SW480 (cell line): Measurements from ENCODE around the gene CTNNA2.

ENCODE experiments used
- DNase-seq: peaks from one replicate; pipeline ENCODE4 v3.0.0-alpha.2; 2016; ENCODE audit warnings: low spot score

The CTNNA2 gene

DNA sequence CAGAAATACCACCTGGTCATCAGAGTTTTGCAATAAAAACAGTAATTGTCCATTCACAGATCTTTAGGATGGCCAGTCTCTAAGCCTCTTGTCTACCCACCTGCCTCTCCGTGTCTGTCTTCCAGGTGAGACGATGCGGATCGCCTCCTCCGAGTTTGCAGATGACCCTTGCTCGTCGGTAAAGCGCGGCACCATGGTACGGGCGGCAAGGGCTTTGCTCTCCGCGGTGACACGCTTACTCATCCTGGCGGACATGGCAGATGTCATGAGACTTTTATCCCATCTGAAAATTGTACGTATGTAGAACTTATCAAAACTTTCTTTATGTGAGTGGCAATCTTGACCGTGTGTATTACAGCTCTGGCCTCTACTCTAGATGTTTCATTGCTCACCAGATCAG is 345.0 kb downstream of the CTNNA2 start:
- no peak for DNase-seq

GRCh38 chr2:79860228-79861058 is 347.6 kb downstream of the CTNNA2 start:
- DNase-seq = peak; percentile 45

- no peak for DNase-seq
These were observed 348.2 kb downstream of the CTNNA2 start for GRCh38 chr2:79861059-79861374.

DNA sequence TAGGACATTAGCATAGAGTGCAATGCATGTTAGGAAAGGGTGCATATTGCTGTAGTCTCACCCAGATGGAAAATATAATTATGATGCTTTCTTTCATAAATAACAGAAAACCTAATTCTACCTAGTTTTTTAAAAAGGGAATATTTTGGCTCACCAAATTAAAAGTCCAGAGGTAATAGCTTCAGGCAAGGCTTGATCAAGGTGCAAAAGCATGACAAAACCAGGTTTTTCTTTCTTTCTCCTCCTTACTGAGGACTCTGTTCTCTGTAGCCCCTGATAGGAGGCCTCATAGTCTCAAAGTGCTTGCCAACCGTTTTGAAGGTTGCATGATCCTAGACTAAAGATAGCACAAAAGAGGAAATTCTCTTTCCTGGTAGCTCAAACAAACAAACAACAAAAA is 349.9 kb downstream of the CTNNA2 start:
- no peak for DNase-seq

DNA sequence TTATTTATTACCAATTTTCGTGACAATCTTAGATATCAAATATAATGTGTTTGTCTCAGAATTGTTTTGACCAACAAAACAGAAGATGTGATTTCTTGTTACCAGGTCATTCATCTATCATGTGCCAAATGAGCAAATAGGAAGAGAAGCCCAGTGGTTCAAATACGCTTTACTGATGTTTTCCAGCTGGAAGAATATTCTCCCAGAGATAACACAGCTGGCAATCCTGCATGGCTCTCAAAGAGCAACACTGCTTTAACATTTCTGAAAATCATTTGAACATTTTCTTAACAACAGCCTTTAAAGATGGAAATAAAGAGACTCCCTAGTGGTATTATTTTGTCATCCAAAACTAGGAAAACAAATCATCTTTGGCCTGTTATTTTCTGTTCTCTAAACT is 359.8 kb downstream of the CTNNA2 start:
- DNase-seq = no peak

DNA sequence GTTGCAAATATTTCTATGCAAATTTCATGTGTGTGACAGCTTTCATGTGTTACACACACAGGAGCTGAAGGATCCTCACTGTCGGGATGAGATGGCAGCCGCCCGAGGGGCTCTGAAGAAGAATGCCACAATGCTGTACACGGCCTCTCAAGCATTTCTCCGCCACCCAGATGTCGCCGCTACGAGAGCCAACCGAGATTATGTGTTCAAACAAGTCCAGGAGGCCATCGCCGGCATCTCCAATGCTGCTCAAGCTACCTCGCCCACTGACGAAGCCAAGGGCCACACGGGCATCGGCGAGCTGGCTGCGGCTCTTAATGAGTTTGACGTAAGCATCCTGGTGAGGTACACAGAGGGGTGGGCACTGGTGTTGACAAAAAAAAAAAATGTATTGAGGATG is 361.2 kb downstream of the CTNNA2 start:
- no peak for DNase-seq

DNA sequence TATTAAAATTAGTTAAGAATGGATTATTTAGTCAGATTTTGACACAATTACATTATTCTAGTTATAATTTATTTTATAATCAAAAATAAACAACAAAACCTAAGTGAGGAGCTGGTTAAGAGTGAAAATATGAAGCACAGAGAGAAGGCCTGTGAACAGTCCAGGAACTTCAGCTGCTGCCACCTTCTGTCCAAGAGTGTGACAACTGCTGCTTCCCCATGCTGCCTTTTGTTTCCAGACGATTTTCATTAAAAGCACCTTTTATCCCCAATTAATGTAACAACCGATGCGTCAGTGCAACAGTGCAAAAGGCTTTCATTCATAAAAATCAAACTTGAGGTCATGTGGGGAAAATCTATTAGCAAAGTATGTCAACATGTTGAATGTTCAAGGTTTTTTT is 363.6 kb downstream of the CTNNA2 start:
- DNase-seq = peak; percentile 39

GRCh38 chr2:79882548-79882947 is 369.7 kb downstream of the CTNNA2 start:
- DNase-seq = no peak

DNA sequence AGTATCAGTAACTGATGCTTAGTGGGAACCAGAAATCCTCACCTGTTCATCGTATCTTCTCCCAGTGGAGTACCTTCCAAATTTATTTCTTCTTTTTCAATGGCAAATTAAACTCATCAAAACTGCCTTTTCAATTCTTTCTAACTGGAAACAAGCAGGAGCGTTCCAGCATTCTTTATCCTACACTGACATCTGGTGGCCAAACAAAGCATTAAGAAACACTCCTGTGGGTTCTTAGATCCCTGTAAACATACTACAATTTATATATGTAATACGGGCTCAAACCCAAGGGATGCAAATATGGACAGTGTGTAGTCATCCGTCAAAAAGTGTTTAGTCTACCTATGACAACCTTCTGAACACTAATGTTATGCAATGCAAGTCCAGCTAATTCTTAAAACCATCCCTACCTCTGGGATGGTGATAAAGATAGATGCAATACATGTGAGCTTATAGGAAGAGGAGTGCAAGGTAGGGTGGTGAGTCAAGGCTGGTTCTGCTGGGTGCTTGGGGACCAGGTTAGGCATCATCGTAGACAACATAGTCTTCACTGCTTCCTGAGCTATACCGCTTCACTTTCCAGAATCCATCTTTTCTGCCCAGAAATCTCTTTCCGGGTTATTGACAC is 375.0 kb downstream of the CTNNA2 start:
- DNase-seq = peak; percentile 66

DNA sequence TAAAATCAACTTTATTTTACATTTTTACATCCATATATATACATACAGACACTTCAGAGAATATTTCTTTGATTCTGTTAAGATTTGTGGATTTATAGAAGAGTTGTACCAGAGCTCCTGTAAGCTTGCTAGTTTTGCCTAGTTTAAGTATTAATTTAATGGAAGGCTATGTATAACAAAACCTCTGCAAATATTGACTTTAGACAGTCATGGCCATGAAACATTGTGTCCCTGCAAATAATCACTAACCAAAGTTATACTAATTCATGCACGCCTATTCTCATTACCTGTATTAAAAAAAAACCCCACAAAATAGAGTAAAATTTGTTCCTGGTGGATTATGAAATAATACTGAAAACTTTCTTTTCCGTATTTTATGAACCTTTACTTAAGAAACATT is 379.3 kb downstream of the CTNNA2 start:
- DNase-seq = no peak

GRCh38 chr2:79899196-79899595 is 386.3 kb downstream of the CTNNA2 start:
- no peak for DNase-seq

GRCh38 chr2:79901161-79901560 is 388.3 kb downstream of the CTNNA2 start:
- DNase-seq = no peak

DNA sequence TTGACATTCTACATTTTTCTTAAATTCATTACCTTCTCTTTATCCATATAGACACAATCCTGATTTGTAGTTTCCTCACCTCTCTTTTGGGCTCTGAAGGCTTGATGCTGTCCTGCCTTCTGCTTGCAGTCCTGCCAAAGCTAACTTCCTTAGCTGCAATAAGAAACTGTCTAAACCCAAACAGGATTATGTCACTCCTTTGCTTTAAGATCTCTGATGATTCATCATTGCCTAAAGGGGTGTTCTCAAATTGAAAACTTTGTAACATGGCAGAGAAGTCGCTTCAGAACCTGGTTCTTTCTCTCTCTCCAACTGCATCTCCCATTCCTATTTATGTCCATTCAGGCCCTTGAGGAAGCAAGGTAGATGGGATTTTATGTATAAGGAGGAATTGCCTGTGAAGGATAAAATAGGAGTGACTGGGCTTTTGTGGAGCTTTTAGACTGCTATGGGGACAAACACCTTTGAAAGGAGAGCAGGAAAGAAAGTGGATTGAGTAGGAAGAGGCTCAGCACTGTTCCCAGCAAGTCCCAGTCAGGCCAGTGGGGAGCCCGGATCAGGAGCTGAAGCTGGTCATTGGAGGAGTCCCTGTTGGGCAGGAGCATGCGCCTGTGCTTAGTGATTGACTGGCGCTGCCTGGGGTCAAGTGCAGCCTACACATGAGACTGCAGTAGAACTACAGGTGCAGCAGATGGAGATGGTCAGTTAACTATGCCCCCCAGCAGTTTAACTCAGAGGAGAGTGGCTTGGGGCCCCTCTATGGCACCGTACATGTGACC is 390.6 kb downstream of the CTNNA2 start:
- no peak for DNase-seq

- no peak for DNase-seq
These were observed 393.5 kb downstream of the CTNNA2 start for GRCh38 chr2:79906139-79906890.

- no peak for DNase-seq
These were observed 396.7 kb downstream of the CTNNA2 start for GRCh38 chr2:79909521-79909920.

GRCh38 chr2:79910643-79911042 is 397.8 kb downstream of the CTNNA2 start:
- DNase-seq = no peak

GRCh38 chr2:79915455-79915854 is 402.6 kb downstream of the CTNNA2 start:
- DNase-seq = no peak

DNA sequence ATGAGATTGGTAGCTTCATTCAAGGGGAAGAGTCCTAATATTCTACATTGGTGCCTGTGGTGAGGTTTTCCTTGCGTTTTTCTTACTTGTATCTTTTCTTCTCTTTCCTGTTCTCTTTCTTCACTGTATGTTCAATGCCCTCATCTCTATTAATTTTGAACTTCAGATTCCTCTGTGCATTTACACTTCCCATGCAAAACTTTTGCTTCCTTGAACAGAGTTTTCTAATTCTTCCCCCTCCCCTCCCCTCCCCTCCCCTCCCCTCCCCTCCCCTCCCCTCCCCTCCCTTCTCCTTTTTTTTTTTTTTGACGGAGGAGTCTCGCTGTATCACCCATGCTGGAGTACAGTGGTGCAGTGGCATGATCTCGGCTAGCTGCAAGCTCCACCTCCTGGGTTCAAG is 403.4 kb downstream of the CTNNA2 start:
- no peak for DNase-seq

- no peak for DNase-seq
These were observed 407.7 kb downstream of the CTNNA2 start for GRCh38 chr2:79920512-79921076.

DNA sequence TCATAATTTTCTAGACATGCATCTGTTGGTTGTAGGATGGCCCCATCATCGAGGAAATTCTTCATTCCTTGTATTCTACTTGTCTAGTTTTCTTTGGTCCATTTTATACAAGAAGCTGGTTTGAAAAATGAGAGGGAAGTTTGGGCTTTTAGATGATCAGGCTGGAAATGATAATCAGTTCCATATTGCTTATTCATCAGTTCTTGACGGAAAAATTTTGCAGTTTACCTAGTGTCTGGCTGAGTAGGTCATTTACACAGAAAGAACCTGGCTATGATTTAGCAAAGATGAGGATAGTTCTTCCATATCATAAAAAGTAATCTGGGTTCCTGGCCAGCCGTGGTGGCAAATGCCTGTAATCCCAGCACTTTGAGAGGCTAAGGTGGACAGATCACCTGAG is 416.8 kb downstream of the CTNNA2 start:
- no peak for DNase-seq

DNA sequence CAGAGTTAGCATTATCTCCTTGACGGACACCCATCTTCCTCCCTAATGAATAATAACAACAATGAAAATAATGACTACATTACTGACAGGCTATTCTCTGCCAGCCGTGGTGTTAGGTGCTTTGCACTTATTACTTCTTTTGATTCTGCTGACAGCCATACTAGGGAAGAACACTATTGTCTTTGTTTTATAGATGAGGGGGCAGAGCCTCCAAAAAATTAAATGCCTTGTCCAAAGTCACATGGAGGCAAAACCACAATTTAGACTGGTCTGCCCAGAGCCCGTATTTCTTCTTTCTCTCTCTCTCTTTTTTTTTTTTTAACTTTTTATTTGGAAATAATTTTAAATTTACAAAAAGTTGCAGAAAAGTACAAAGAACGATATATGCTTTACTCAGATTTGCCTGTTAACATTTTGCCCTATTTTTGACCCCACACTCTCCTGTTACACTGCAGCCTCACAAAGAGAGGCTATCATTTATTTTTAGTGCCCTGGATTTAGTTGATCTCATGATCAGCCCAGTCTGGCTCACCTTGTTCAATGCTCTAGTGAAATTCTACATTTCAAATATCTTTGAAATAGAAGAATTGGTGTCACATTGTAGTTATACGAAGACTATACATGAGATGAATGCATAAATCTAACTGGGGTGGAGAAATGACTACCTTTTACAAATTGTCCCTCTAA is 422.3 kb downstream of the CTNNA2 start:
- DNase-seq = no peak
